Adrenal gland (tissue), 12 donors: ENCODE results near the gene BAK1. TPM values are rescaled to one million over a fixed set of nuclear protein-coding genes. Genes with fewer than 3 reads are reported as not detected.
"Not testable (repeated sequence)": the region's sequence is repeated elsewhere in the genome, so short reads cannot be mapped to it uniquely, and the experiment has no call there.

Experiments
- DNase-seq, 7 donors: peaks; one replicate each; pipeline ENCODE4 v3.0.0-alpha.2; 2019 to 2020
- H3K27ac ChIP-seq, 5 donors: fragments of 200-600 bp; sonication (generic) in 4 of 5; 1 replicate in 3 of 5; 2 replicates in 2 of 5; pipeline versions ENCODE4 v1.5.1 to v1.8.0; 2016 to 2020; ENCODE audit warnings: mild to moderate bottlenecking in 1 of 5
- H3K27me3 ChIP-seq: fragments of 200-600 bp; 2 replicates; pipeline ENCODE4 v1.8.0; 2021
- H3K36me3 ChIP-seq, 2 donors: fragments of 200-600 bp; replicated peaks in 1 of 2; 1 replicate in 1 of 2; 2 replicates in 1 of 2; pipeline versions ENCODE4 v1.5.1 to v1.8.0; 2018 to 2022
- H3K4me1 ChIP-seq, 2 donors: fragments of 200-600 bp; replicated peaks in 1 of 2; 1 replicate in 1 of 2; 2 replicates in 1 of 2; pipeline versions ENCODE4 v1.5.1 to v1.8.0; 2018 to 2021
- H3K4me3 ChIP-seq, 4 donors: fragments of 200-600 bp; sonication (generic) in 3 of 4; one replicate each; pipeline ENCODE4 v1.5.1; 2016 to 2018
- H3K9me3 ChIP-seq, 3 donors: fragments of 200-600 bp; sonication (generic) in 1 of 3; replicated peaks in 1 of 3; 1 replicate in 2 of 3; 2 replicates in 1 of 3; pipeline versions ENCODE4 v1.5.1 to v1.8.0; 2016 to 2021
- CTCF ChIP-seq, 6 experiments: fragments of 450-650 bp in 4 of 6; fragments of 200-600 bp in 2 of 6; sonication (generic) in 1 of 6; IDR thresholded peaks; 1 replicate in 5 of 6; 2 replicates in 1 of 6; pipeline versions ENCODE4 v1.5.1 to v1.8.0; 2016 to 2021; ENCODE audit warnings: antibody characterized with exemption in 6 of 6, mild to moderate bottlenecking in 2 of 6, moderate library complexity in 1 of 6
- POLR2A ChIP-seq, 2 donors: fragments of 450-650 bp; IDR thresholded peaks; one replicate each; pipeline ENCODE4 v1.6.1; 2017; ENCODE audit warnings: antibody characterized with exemption in 2 of 2, mild to moderate bottlenecking in 2 of 2, moderate library complexity in 1 of 2
- WGBS, 4 donors: extraction: QIAGEN DNeasy Blood & Tissue Kit in 2 of 4; methylation state at CpG; one replicate each; pipeline versions ENCODE4 v1.1.5 to v1.1.7; 2013 to 2017; 5-methylcytosine and 5-hydroxymethylcytosine counted together
- intact Hi-C, 2 donors: fragments of 100-400 bp; cut with DNase I; formaldehyde crosslinking; loops; one replicate each; pipeline versions ENCODE4 v1.14.1 to v1.15.0; 2022 to 2023
- polyA plus RNA-seq, 3 donors: library from polyadenylated mRNA; stranded (reverse); fragments of 200-250 nt in 2 of 3; fragments of 350-450 nt in 1 of 3; fragmentation: Illumina TruSeq in 1 of 3; extraction: RNeasy Lipid Tissue Mini Kit (QIAGEN cat#74804) in 1 of 3; gene quantifications; one replicate each; pipeline ENCODE4 v1.2.3, GENCODE V29; 2013 to 2014
- small RNA-seq, 2 donors: library from RNA; depleted of rRNA; stranded (forward); fragments of <200 nt; gene quantifications; one replicate each; pipeline ENCODE3, GENCODE V24; 2016
- total RNA-seq, 9 donors: library from RNA; depleted of rRNA in 4 of 9; stranded (reverse); fragments of >200 nt in 4 of 9; fragments of 120-200 nt in 1 of 9; fragmentation: NEBNext Ultra II Directional in 1 of 9; extraction: Animal tissue kit (Norgen Biotek cat#: 25700) in 1 of 9; gene quantifications; one replicate each; pipeline versions ENCODE4 v1.1.0 to v1.2.4, GENCODE V29; 2013 to 2023
- donor health status: healthy with polysubstance abuse.
- donor health status: Bipolar disorder and iron deficiency.
- donor health status: DM: yes; HTN: yes; CAD: no.
- donor health status: DM: no; HTN: no; CAD: no.
- donor health status: DM: no; HTN: no; CAD: no.
- donor health status: DM: yes; HTN: yes; CAD: no.

BAK1 gene
- total and polyA plus RNA-seq, 12 donors: 9.7 to 51.9 (median 23.3) TPM

- H3K9me3 ChIP-seq: no peaks in the 10 kb centered on the region
- intact Hi-C loops: no loop called here
- WGBS, 4 donors: 87 to 100% (median 91%) methylated on average over 1 of the region's 1 CpG
- H3K4me1 ChIP-seq: no peaks in the 10 kb centered on the region
- H3K36me3 ChIP-seq: no peaks in the 10 kb centered on the region
- DNase-seq: no peak
- H3K27ac ChIP-seq: no peak overlapping the region
- H3K4me3 ChIP-seq: no peak overlapping the region
- H3K27me3 ChIP-seq: no peaks in the 10 kb centered on the region
- TF ChIP-seq CTCF (IDR thresholded peaks at IDR 0.05): no peak
- no peak for TF ChIP-seq POLR2A (IDR thresholded peaks at IDR 0.05)
Measured at GRCh38 chr6:33540768-33541167, 39.3 kb downstream of the BAK1 start.

DNA sequence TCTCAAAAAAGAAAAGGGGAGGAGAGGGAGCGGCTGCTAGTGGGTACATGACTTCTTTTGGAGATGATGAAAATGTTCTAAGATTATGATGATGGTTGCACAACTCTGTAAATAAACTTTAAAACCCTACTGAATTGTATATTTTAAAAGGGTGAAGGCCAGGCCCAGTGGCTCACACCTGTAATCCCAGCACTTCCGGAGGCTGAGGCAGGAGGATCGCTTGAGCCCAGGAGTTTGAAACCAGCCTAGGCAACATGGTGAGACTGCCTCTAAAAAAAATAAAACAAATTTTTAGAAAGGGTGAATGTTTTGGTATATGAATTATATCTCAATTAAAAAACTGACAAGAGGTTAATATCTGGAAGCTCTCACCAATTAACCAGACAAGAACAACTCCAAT, 45.4 kb downstream of the BAK1 start:
- no peak for DNase-seq
- Histone ChIP-seq H3K27ac (no peak overlapping the region), H3K9me3 (no peaks in the 10 kb centered on the region), H3K4me1 (no peaks in the 10 kb centered on the region), H3K4me3 (no peak overlapping the region), H3K27me3 (no peaks in the 10 kb centered on the region), H3K36me3 (no peaks in the 10 kb centered on the region)
- intact Hi-C loops: no loop called here
- WGBS, 4 donors: 95 to 100% (median 97%) methylated on average over 3 of the region's 3 CpGs
- TF ChIP-seq POLR2A (IDR thresholded peaks at IDR 0.05): no peak
- no peak for TF ChIP-seq CTCF (IDR thresholded peaks at IDR 0.05)

DNA sequence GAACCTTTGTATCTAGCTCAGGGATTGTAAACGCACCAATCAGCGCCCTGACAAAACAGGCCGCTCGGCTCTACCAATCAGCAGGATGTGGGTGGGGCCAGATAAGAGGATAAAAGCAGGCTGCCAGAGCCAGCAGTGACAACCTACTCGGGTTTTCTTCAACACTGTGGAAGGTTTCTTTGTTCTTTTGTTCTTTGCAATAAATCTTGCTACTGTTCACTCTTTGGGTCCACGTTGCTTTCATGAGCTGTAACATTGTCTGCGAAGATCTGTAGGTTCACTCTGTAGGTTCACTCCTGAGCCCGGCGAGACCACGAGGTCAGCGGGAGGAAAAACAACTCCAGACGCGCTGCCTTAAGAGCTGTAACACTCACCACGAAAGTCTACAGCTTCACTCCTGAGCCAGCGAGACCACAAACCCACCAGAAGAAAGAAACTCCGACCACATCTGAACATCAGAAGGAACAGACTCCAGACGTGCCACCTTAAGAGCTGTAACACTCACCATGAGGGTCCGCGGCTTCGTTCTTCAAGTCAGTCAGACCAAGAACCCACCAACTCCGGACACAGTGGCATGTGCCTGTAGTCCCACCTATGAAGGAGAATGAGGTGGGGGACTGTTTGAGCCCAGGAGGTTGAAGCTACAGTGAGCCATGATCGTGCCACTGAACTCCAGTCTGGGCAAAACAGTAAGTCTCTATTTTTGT, 46.8 kb downstream of the BAK1 start:
- H3K9me3 ChIP-seq, H3K4me1 ChIP-seq, H3K4me3 ChIP-seq, H3K27ac ChIP-seq, DNase-seq, H3K36me3 ChIP-seq, intact Hi-C loops, H3K27me3 ChIP-seq: not testable (repeated sequence)
- 80 to 86% (median 82%) methylated on average over 21 to 22 of the region's 22 CpGs for WGBS, 4 donors

GRCh38 chr6:33532431-33532830, 47.6 kb downstream of the BAK1 start:
- H3K27ac ChIP-seq, DNase-seq, H3K27me3 ChIP-seq, H3K4me3 ChIP-seq, H3K9me3 ChIP-seq, intact Hi-C loops, H3K4me1 ChIP-seq, H3K36me3 ChIP-seq: not testable (repeated sequence)
- WGBS, 4 donors: 89 to 98% methylated on average over 13 to 15 of the region's 25 CpGs; no CpG with 5 or more reads in 2 of the 4 donors

GRCh38 chr6:33530617-33531016, 49.5 kb downstream of the BAK1 start:
- H3K27ac ChIP-seq, intact Hi-C loops, H3K9me3 ChIP-seq, DNase-seq, H3K4me3 ChIP-seq, H3K4me1 ChIP-seq, H3K36me3 ChIP-seq, H3K27me3 ChIP-seq: not testable (repeated sequence)

Small RNA genes lying within 50 kb of the gene (small RNA-seq; reads per million reads assigned to genes)
- 0 reads per million in 2 donors for gene RF00017

Other genes starting within 250 kb of the BAK1 start
- gene KIFC1, start 188.5 kb downstream of the BAK1 start, total RNA-seq: 1 to 10 TPM in 7 of 9 donors, under 1 TPM in 1, not detected in 1; 0.60 to 9.5 (median 1.7) TPM
- gene KIFC1, start 188.5 kb downstream of the BAK1 start, polyA plus RNA-seq: 1 to 10 TPM in 1 of 3 donors, under 1 TPM in 2; 0.74 to 1.4 (median 0.88) TPM
- 100 to 1,000 TPM in 1 of 9 donors, 10 to 100 TPM in 8; 40.1 to 102 (median 64.5) TPM for gene PHF1, start 169.3 kb downstream of the BAK1 start, total RNA-seq
- gene PHF1, start 169.3 kb downstream of the BAK1 start, polyA plus RNA-seq: 100 to 1,000 TPM in 2 of 3 donors, 10 to 100 TPM in 1; 36.6 to 410 (median 298) TPM
- 100 to 1,000 TPM; 202 to 437 (median 301) TPM for gene CUTA, start 162.2 kb downstream of the BAK1 start, total RNA-seq
- gene CUTA, start 162.2 kb downstream of the BAK1 start, polyA plus RNA-seq: 100 to 1,000 TPM; 212 to 370 (median 213) TPM
- gene SYNGAP1, start 160.2 kb downstream of the BAK1 start, total RNA-seq: 10 to 100 TPM in 4 of 9 donors, 1 to 10 TPM in 5; 2.6 to 23.9 (median 9.2) TPM
- gene SYNGAP1, start 160.2 kb downstream of the BAK1 start, polyA plus RNA-seq: 10 to 100 TPM in 1 of 3 donors, 1 to 10 TPM in 2; 5.0 to 73.5 (median 8.3) TPM
- gene ZBTB9, start 125.7 kb downstream of the BAK1 start, total RNA-seq: 10 to 100 TPM in 1 of 9 donors, 1 to 10 TPM in 8; 2.3 to 10.3 (median 7.3) TPM
- 10 to 100 TPM in 1 of 3 donors, 1 to 10 TPM in 2; 3.8 to 11.2 (median 4.2) TPM for gene ZBTB9, start 125.7 kb downstream of the BAK1 start, polyA plus RNA-seq
- gene ITPR3, start 41.0 kb upstream of the BAK1 start, total RNA-seq: 10 to 100 TPM in 7 of 9 donors, 1 to 10 TPM in 2; 1.3 to 38.1 (median 28.8) TPM
- gene ITPR3, start 41.0 kb upstream of the BAK1 start, polyA plus RNA-seq: 10 to 100 TPM in 2 of 3 donors, 1 to 10 TPM in 1; 3.0 to 21.6 (median 14.2) TPM
- gene UQCC2, start 131.4 kb upstream of the BAK1 start, total RNA-seq: 100 to 1,000 TPM in 1 of 9 donors, 10 to 100 TPM in 7, 1 to 10 TPM in 1; 7.4 to 126 (median 53.9) TPM
- 100 to 1,000 TPM in 2 of 3 donors, 10 to 100 TPM in 1; 74.9 to 214 (median 168) TPM for gene UQCC2, start 131.4 kb upstream of the BAK1 start, polyA plus RNA-seq
- gene IP6K3, start 166.6 kb upstream of the BAK1 start, total RNA-seq: 1 to 10 TPM in 3 of 9 donors, under 1 TPM in 3, not detected in 3; 0.06 to 1.6 (median 0.92) TPM
- gene IP6K3, start 166.6 kb upstream of the BAK1 start, polyA plus RNA-seq: under 1 TPM; 0.32 to 0.71 (median 0.44) TPM
- 10 to 100 TPM; 44.6 to 76.6 (median 59.7) TPM for gene LEMD2, start 208.9 kb upstream of the BAK1 start, total RNA-seq
- gene LEMD2, start 208.9 kb upstream of the BAK1 start, polyA plus RNA-seq: 100 to 1,000 TPM in 2 of 3 donors, 10 to 100 TPM in 1; 32.4 to 121 (median 104) TPM
- gene MLN, start 223.7 kb upstream of the BAK1 start, total RNA-seq: not detected
- not detected for gene MLN, start 223.7 kb upstream of the BAK1 start, polyA plus RNA-seq